Fibroblast of villous mesenchyme (primary cell): Measurements from ENCODE around the gene EXOSC5. TPM values are rescaled to one million over a fixed set of nuclear protein-coding genes. Genes with fewer than 3 reads are reported as not detected.
"Not testable (repeated sequence)": the region's sequence is repeated elsewhere in the genome, so short reads cannot be mapped to it uniquely, and the experiment has no call there.

ENCODE experiments used
- DNase-seq: peaks from one replicate; pipeline ENCODE4 v3.0.0-alpha.2; 2010; ENCODE audit warnings: low read depth
- H3K4me3 ChIP-seq: 2 replicates; pipeline ENCODE4 v1.5.1; 2011; ENCODE audit warnings: low read depth, mild to moderate bottlenecking, low read length
- CTCF ChIP-seq: IDR thresholded peaks from 2 replicates; pipeline ENCODE4 v1.5.1; 2012; ENCODE audit warnings: low read depth, mild to moderate bottlenecking, low read length; ENCODE audit not compliant: insufficient read depth
- total RNA-seq: library from RNA; depleted of rRNA; stranded (reverse); fragments of >200 nt; gene quantifications from 2 replicates; pipeline ENCODE4 v1.2.3, GENCODE V29; 2012

The EXOSC5 gene
- total RNA-seq, 1 donor, result 12.5 TPM

- no peak for TF ChIP-seq CTCF
- no peak for DNase-seq
- peak overlapping the region; percentile 97 for H3K4me3 ChIP-seq
Observed at GRCh38 chr19:41398598-41398997, 1.4 kb upstream of the EXOSC5 start.

GRCh38 chr19:41398050-41398418 lies 875 bp upstream of the EXOSC5 start:
- H3K4me3 ChIP-seq, result peak overlapping the region; percentile 97
- DNase-seq, result no peak
- no peak for TF ChIP-seq CTCF

- H3K4me3 ChIP-seq, result no peak overlapping the region
Observed at GRCh38 chr19:41395355-41395754, 1.8 kb downstream of the EXOSC5 start.

GRCh38 chr19:41392775-41393174 lies 4.4 kb downstream of the EXOSC5 start:
- TF ChIP-seq CTCF, result no peak

More at GRCh38 chr19:41395355-41395754, 1.8 kb downstream of the EXOSC5 start:
- TF ChIP-seq CTCF, result no peak
- no peak for DNase-seq

GRCh38 chr19:41391618-41392017 lies 5.5 kb downstream of the EXOSC5 start:
- no peak overlapping the region for H3K4me3 ChIP-seq
- DNase-seq, result no peak
- no peak for TF ChIP-seq CTCF

More at GRCh38 chr19:41392775-41393174, 4.4 kb downstream of the EXOSC5 start:
- no peak for DNase-seq
- H3K4me3 ChIP-seq, result no peak overlapping the region

- H3K4me3 ChIP-seq, result no peak overlapping the region
- no peak for TF ChIP-seq CTCF
- DNase-seq, result peak; percentile 50
Observed at GRCh38 chr19:41386442-41386841, 10.7 kb downstream of the EXOSC5 start.

- DNase-seq, result no peak
- TF ChIP-seq CTCF, result no peak
- no peak overlapping the region for H3K4me3 ChIP-seq
Observed at GRCh38 chr19:41384351-41384750, 12.8 kb downstream of the EXOSC5 start.

GRCh38 chr19:41381536-41381935 lies 15.6 kb downstream of the EXOSC5 start:
- not testable (repeated sequence) for DNase-seq

More at GRCh38 chr19:41381536-41381935, 15.6 kb downstream of the EXOSC5 start:
- H3K4me3 ChIP-seq, result not testable (repeated sequence)
